H1 (cell line): ENCODE measurements around the gene LHFPL3. TPM values are rescaled to one million over a fixed set of nuclear protein-coding genes. Genes with fewer than 3 reads are reported as not detected.

Experiments used
- CTCF ChIA-PET: fragments of 300-600 bp; sonication (Branson Sonifier 250); formaldehyde crosslinking; loops from one replicate; lab custom pipeline; 2021; ENCODE audit not compliant: partially characterized antibody; lab: Charles Lee
- POLR2A ChIA-PET: fragments of 300-600 bp; sonication (Branson Sonifier 250); formaldehyde crosslinking; loops from one replicate; lab custom pipeline; 2021; ENCODE audit warnings: inconsistent platforms; ENCODE audit not compliant: partially characterized antibody; lab: Charles Lee
- DNase-seq, 2 experiments: peaks; one replicate each; pipeline versions ENCODE4 v3.0.0 to v3.0.0-alpha.2; 2010 to 2022; ENCODE audit warnings: low spot score in 2 of 2, low read depth in 1 of 2, mixed read lengths in 1 of 2
- FAIRE-seq: peaks from 2 replicates; lab custom pipeline; 2011; peaks lifted over from hg19 to GRCh38; lab: Jason Lieb, UNC
- H2AFZ ChIP-seq: 2 replicates; pipeline ENCODE4 v1.8.1; 2012; ENCODE audit warnings: low read length, inconsistent platforms
- H2AK5ac ChIP-seq: 2 replicates; pipeline ENCODE4 v1.6.1; 2013; ENCODE audit warnings: low read depth, low read length
- H2BK120ac ChIP-seq: replicated peaks from 2 replicates; pipeline ENCODE3; 2013; ENCODE audit warnings: low read depth, low read length, inconsistent platforms
- H2BK12ac ChIP-seq: 2 replicates; pipeline ENCODE4 v1.6.1; 2013; ENCODE audit warnings: low read depth, low read length
- H2BK15ac ChIP-seq: 2 replicates; pipeline ENCODE4 v1.6.1; 2013; ENCODE audit warnings: low read length
- H2BK20ac ChIP-seq: 2 replicates; pipeline ENCODE4 v1.6.1; 2013; ENCODE audit warnings: low read length
- H2BK5ac ChIP-seq: 2 replicates; pipeline ENCODE4 v1.6.1; 2013; ENCODE audit warnings: low read depth, low read length
- H3K14ac ChIP-seq: 2 replicates; pipeline ENCODE4 v1.6.1; 2013; ENCODE audit warnings: inconsistent platforms; ENCODE audit not compliant: insufficient read length
- H3K18ac ChIP-seq: 2 replicates; pipeline ENCODE4 v1.6.1; 2013; ENCODE audit warnings: low read length; ENCODE audit errors: extremely low read depth
- H3K23ac ChIP-seq: 2 replicates; pipeline ENCODE4 v1.6.1; 2013; ENCODE audit warnings: inconsistent platforms; ENCODE audit not compliant: insufficient read length
- H3K23me2 ChIP-seq: 2 replicates; pipeline ENCODE4 v1.6.1; 2013; ENCODE audit warnings: low read depth, low read length
- H3K27ac ChIP-seq: 2 replicates; pipeline ENCODE4 v1.6.1; 2011; ENCODE audit warnings: low read depth, low read length, inconsistent platforms
- H3K27me3 ChIP-seq, 4 experiments: replicated peaks in 1 of 4; 1 replicate in 1 of 4; 2 replicates in 3 of 4; pipeline versions ENCODE4 v1.6.1 to v1.8.1; 2011 to 2013; ENCODE audit warnings: low read length in 3 of 4, mild to moderate bottlenecking in 3 of 4, inconsistent platforms in 2 of 4, mixed read lengths in 2 of 4, moderate library complexity in 1 of 4; ENCODE audit not compliant: control insufficient read depth in 3 of 4, insufficient read depth in 3 of 4; ENCODE audit errors: extremely low read depth in 1 of 4
- H3K36me3 ChIP-seq, 4 experiments: 2 replicates each; pipeline versions ENCODE4 v1.6.1 to v1.8.1; 2011 to 2013; ENCODE audit warnings: mild to moderate bottlenecking in 4 of 4, low read length in 3 of 4, moderate library complexity in 2 of 4, control low read depth in 1 of 4, inconsistent platforms in 1 of 4; ENCODE audit not compliant: insufficient read depth in 4 of 4, control insufficient read depth in 2 of 4
- H3K4ac ChIP-seq: replicated peaks from 2 replicates; pipeline ENCODE3; 2013; ENCODE audit warnings: low read length, low read depth, mixed read lengths, inconsistent platforms; ENCODE audit not compliant: insufficient read length
- H3K4me1 ChIP-seq, 4 experiments: replicated peaks in 1 of 4; 1 replicate in 1 of 4; 2 replicates in 3 of 4; pipeline versions ENCODE4 v1.6.1 to v1.8.1; 2011 to 2013; ENCODE audit warnings: low read length in 3 of 4, inconsistent platforms in 2 of 4, mixed read lengths in 1 of 4; ENCODE audit not compliant: insufficient read depth in 4 of 4, control insufficient read depth in 3 of 4
- H3K4me2 ChIP-seq, 2 experiments: 2 replicates each; pipeline versions ENCODE4 v1.6.1 to v1.8.1; 2011 to 2013; ENCODE audit warnings: low read depth in 2 of 2, low read length in 2 of 2, control low read depth in 1 of 2, inconsistent platforms in 1 of 2, mild to moderate bottlenecking in 1 of 2; ENCODE audit not compliant: insufficient read depth in 1 of 2
- H3K4me3 ChIP-seq, 4 experiments: fragments of 200-600, 300-600 bp in 1 of 4; sonication (generic), shearing (Covaris generic), sonication (Bioruptor Twin) in 1 of 4; 2 replicates each; pipeline versions ENCODE4 v1.5.1 to v1.8.1; 2011 to 2016; ENCODE audit warnings: low read length in 4 of 4, low read depth in 3 of 4, control low read depth in 2 of 4, inconsistent platforms in 2 of 4, mild to moderate bottlenecking in 2 of 4, mixed read lengths in 1 of 4, moderate library complexity in 1 of 4; ENCODE audit not compliant: insufficient read depth in 2 of 4; ENCODE audit errors: extremely low read depth in 1 of 4
- H3K56ac ChIP-seq: replicated peaks from 2 replicates; pipeline ENCODE3; 2013; ENCODE audit warnings: low read depth, mild to moderate bottlenecking, mixed read lengths, low read length, inconsistent platforms; ENCODE audit not compliant: insufficient read length
- H3K79me1 ChIP-seq: 2 replicates; pipeline ENCODE4 v1.6.1; 2013; ENCODE audit warnings: low read depth, low read length, control low read depth
- H3K79me2 ChIP-seq, 2 experiments: 2 replicates each; pipeline versions ENCODE4 v1.6.1 to v1.8.1; 2012 to 2013; ENCODE audit warnings: low read length in 2 of 2, mild to moderate bottlenecking in 2 of 2, inconsistent platforms in 1 of 2; ENCODE audit not compliant: insufficient read depth in 2 of 2, control insufficient read depth in 1 of 2
- H3K9ac ChIP-seq, 4 experiments: replicated peaks in 1 of 4; 1 replicate in 1 of 4; 2 replicates in 3 of 4; pipeline versions ENCODE4 v1.6.1 to v1.8.1; 2011 to 2013; ENCODE audit warnings: low read depth in 3 of 4, low read length in 3 of 4, control low read depth in 2 of 4, mild to moderate bottlenecking in 2 of 4, moderate library complexity in 2 of 4, inconsistent platforms in 1 of 4; ENCODE audit errors: extremely low read depth in 1 of 4
- H3K9me3 ChIP-seq, 2 experiments: 2 replicates each; pipeline versions ENCODE4 v1.6.1 to v1.8.1; 2012 to 2013; ENCODE audit warnings: mild to moderate bottlenecking in 2 of 2, moderate library complexity in 2 of 2, control low read depth in 1 of 2, inconsistent platforms in 1 of 2, low read depth in 1 of 2, low read length in 1 of 2, mixed read lengths in 1 of 2; ENCODE audit not compliant: insufficient read depth in 2 of 2
- H4K20me1 ChIP-seq, 2 experiments: replicated peaks in 1 of 2; 2 replicates each; pipeline versions ENCODE3 to v1.8.1; 2011 to 2013; ENCODE audit warnings: inconsistent platforms in 2 of 2, low read length in 2 of 2, mild to moderate bottlenecking in 1 of 2; ENCODE audit not compliant: insufficient read depth in 2 of 2, control insufficient read depth in 1 of 2
- H4K5ac ChIP-seq: 2 replicates; pipeline ENCODE4 v1.6.1; 2013; ENCODE audit warnings: low read length, low read depth, mixed read lengths, inconsistent platforms; ENCODE audit not compliant: insufficient read length
- H4K8ac ChIP-seq: 2 replicates; pipeline ENCODE4 v1.8.0; 2013; ENCODE audit warnings: mild to moderate bottlenecking, moderate library complexity, low read length, inconsistent platforms; ENCODE audit not compliant: insufficient read depth; ENCODE audit errors: extremely low read depth
- H4K91ac ChIP-seq: replicated peaks from 2 replicates; pipeline ENCODE3; 2013; ENCODE audit warnings: low read length, mixed read lengths, inconsistent platforms; ENCODE audit not compliant: insufficient read length
- E2F6 ChIP-seq: IDR thresholded peaks from 2 replicates; pipeline ENCODE4 v1.6.1; 2012; ENCODE audit warnings: inconsistent platforms
- NRF1 ChIP-seq: IDR thresholded peaks from 2 replicates; pipeline ENCODE4 v1.6.1; 2011; ENCODE audit warnings: mild to moderate bottlenecking, low read depth, low read length, improper control_type of control experiment
- RAD21 ChIP-seq, 2 experiments: IDR thresholded peaks in 1 of 2; conservative IDR thresholded peaks in 1 of 2; 2 replicates each; pipeline ENCODE4 v1.6.1; 2011; ENCODE audit warnings: low read depth in 2 of 2, low read length in 2 of 2, improper control_type of control experiment in 1 of 2, inconsistent platforms in 1 of 2, mild to moderate bottlenecking in 1 of 2, moderate library complexity in 1 of 2
- SP1 ChIP-seq: IDR thresholded peaks from 2 replicates; pipeline ENCODE4 v1.6.1; 2011; ENCODE audit warnings: low read depth, low read length
- WGBS, 2 experiments: shearing (Covaris generic) in 1 of 2; methylation state at CpG; one replicate each; pipeline versions ENCODE4 v1.1.6 to v1.1.7; 2013 to 2015; ENCODE audit warnings: low lambda C conversion rate in 2 of 2, mixed read lengths in 2 of 2, inconsistent platforms in 1 of 2, low coverage in 1 of 2, missing lambda C conversion rate in 1 of 2; ENCODE audit not compliant: insufficient replicate concordance in 2 of 2, insufficient coverage in 1 of 2, insufficient read length in 1 of 2; ENCODE audit errors: extremely low coverage in 1 of 2, missing lambda C conversion rate in 1 of 2; 5-methylcytosine and 5-hydroxymethylcytosine counted together
- polyA plus RNA-seq, 7 experiments: library from polyadenylated mRNA; depleted of rRNA in 3 of 7; stranded (reverse) in 5 of 7; unstranded in 2 of 7; fragments of >200 nt in 5 of 7; fragments of 200-250 nt in 2 of 7; gene quantifications; 1 replicate in 5 of 7; 2 replicates in 1 of 7; 4 replicates in 1 of 7; pipeline versions ENCODE4 v1.2.1 to v1.2.3, GENCODE V29; 2011 to 2013; ENCODE audit warnings: missing spikeins in 2 of 7, mixed read lengths in 2 of 7
- total RNA-seq: library from RNA; stranded (reverse); fragmentation: NEBNext Ultra II Directional; extraction: Animal tissue kit (Norgen Biotek cat#: 25700); gene quantifications from 2 replicates; pipeline ENCODE4 v1.2.1, GENCODE V29; 2021

LHFPL3 gene
- total and polyA plus RNA-seq, 2 of the 8 experiments (the other 6 are each of a cell fraction or from before 2014, with no cell fraction given): 0.24 to 0.50 TPM

- no peak for DNase-seq
- no peak for TF ChIP-seq SP1
- TF ChIP-seq NRF1: no peak
- TF ChIP-seq E2F6: no peak
- TF ChIP-seq RAD21 (IDR thresholded peaks at IDR 0.05 in 1 of 2, conservative IDR thresholded peaks at IDR 0.05 in 1 of 2; ENCODE audit: low read depth in 2 of 2, low read length in 2 of 2): no peak
These were observed 169.1 kb downstream of the LHFPL3 start for GRCh38 chr7:104497379-104497967.

More at GRCh38 chr7:104497379-104497967, 169.1 kb downstream of the LHFPL3 start:
- CTCF ChIA-PET: no interaction called here
- no peaks in the 10 kb centered on the region for H3K36me3 ChIP-seq
- H3K4me3 ChIP-seq: no peak overlapping the region
- no peak overlapping the region for H3K4ac ChIP-seq
- H4K8ac ChIP-seq: no peak overlapping the region; the same call in 1 of the 2 replicates
- H2BK12ac ChIP-seq: no peak overlapping the region
- H2AK5ac ChIP-seq: no peak overlapping the region
- no peak overlapping the region for H2BK20ac ChIP-seq
- peaks cover 8 to 37% of the 10 kb centered on the region in 2 experiments; a peak in 2 of 4 replicates for H3K9me3 ChIP-seq
- WGBS, 2 experiments: 67% methylated on average over 3 of the region's 3 CpGs; no CpG with 5 or more reads in 1 of the 2 experiments
- H3K14ac ChIP-seq: no peak overlapping the region
- no peak overlapping the region for H2BK120ac ChIP-seq
- no peak for FAIRE-seq
- H2AFZ ChIP-seq: no peak overlapping the region
- H3K23me2 ChIP-seq: no peaks in the 10 kb centered on the region
- no peak overlapping the region for H2BK15ac ChIP-seq
- H3K4me2 ChIP-seq: no peak overlapping the region
- POLR2A ChIA-PET: no interaction called here
- no peaks in the 10 kb centered on the region for H3K79me1 ChIP-seq
- no peaks in the 10 kb centered on the region for H3K79me2 ChIP-seq
- H2BK5ac ChIP-seq: no peak overlapping the region
- H3K27me3 ChIP-seq: no peaks in the 10 kb centered on the region
- no peak overlapping the region for H3K18ac ChIP-seq
- no peak overlapping the region for H3K56ac ChIP-seq
- no peak overlapping the region for H4K5ac ChIP-seq
- no peak overlapping the region for H4K91ac ChIP-seq
- no peak overlapping the region for H3K27ac ChIP-seq
- H4K20me1 ChIP-seq: no peaks in the 10 kb centered on the region
- no peak overlapping the region for H3K9ac ChIP-seq
- no peak overlapping the region for H3K23ac ChIP-seq
- H3K4me1 ChIP-seq: no peaks in the 10 kb centered on the region
